HG03558 (cell line): Measurements from ENCODE around the gene PROSER3.

ENCODE experiments used
- ATAC-seq: cut with Tn5 transposase; IDR thresholded peaks from one replicate; pipeline ENCODE4 v1.9.1; 2021; ENCODE audit warnings: moderate number of reproducible peaks; ENCODE audit not compliant: unreplicated experiment; ENCODE audit errors: extremely low read depth

Gene PROSER3

GRCh38 chr19:35773020-35773806, 15.2 kb downstream of the PROSER3 start:
- no peak for ATAC-seq

- ATAC-seq, result no peak
These were observed 16.5 kb downstream of the PROSER3 start for GRCh38 chr19:35774274-35775045.

GRCh38 chr19:35775046-35775297, 17.0 kb downstream of the PROSER3 start:
- ATAC-seq, result no peak

- ATAC-seq, result peak; percentile 87
These were observed 17.5 kb downstream of the PROSER3 start, which contains the start of gene ARHGAP33 for GRCh38 chr19:35775298-35776101. Gene ARHGAP33, plus strand, starts transcription at chr19:35775564. Its CDS starts 95 bp downstream, at chr19:35775659.

GRCh38 chr19:35776102-35776788, 18.3 kb downstream of the PROSER3 start:
- ATAC-seq, result no peak

- no peak for ATAC-seq
These were observed 19.3 kb downstream of the PROSER3 start for GRCh38 chr19:35777086-35777841.

GRCh38 chr19:35777961-35778360, 20.0 kb downstream of the PROSER3 start:
- no peak for ATAC-seq

- ATAC-seq, result no peak
These were observed 21.1 kb downstream of the PROSER3 start for GRCh38 chr19:35779033-35779432.

- ATAC-seq, result no peak
These were observed 22.1 kb downstream of the PROSER3 start for GRCh38 chr19:35780058-35780457.

- ATAC-seq, result no peak
These were observed 22.7 kb downstream of the PROSER3 start for GRCh38 chr19:35780717-35781116.

GRCh38 chr19:35781650-35782049, 23.7 kb downstream of the PROSER3 start:
- no peak for ATAC-seq

GRCh38 chr19:35782589-35782988, 24.6 kb downstream of the PROSER3 start:
- ATAC-seq, result no peak

GRCh38 chr19:35783469-35784434, 25.8 kb downstream of the PROSER3 start:
- ATAC-seq, result no peak

- no peak for ATAC-seq
These were observed 26.7 kb downstream of the PROSER3 start for GRCh38 chr19:35784503-35785338.

- ATAC-seq, result no peak
These were observed 27.3 kb downstream of the PROSER3 start for GRCh38 chr19:35785339-35785627.

GRCh38 chr19:35786299-35787160, 28.6 kb downstream of the PROSER3 start:
- no peak for ATAC-seq

GRCh38 chr19:35787227-35787799, 29.3 kb downstream of the PROSER3 start:
- no peak for ATAC-seq
